ENCODE results near the gene CAMTA1. TPM values are rescaled to one million over a fixed set of nuclear protein-coding genes. Genes with fewer than 3 reads are reported as not detected.
"Not testable (repeated sequence)": the region's sequence is repeated elsewhere in the genome, so short reads cannot be mapped to it uniquely, and the experiment has no call there.

CAMTA1 gene
- total RNA-seq, 2 experiments from 2014 or later: 43.9 to 73.3 TPM

- H3K9me2 ChIP-seq (ENCODE audit: insufficient read depth, low read length): no peaks in the 10 kb centered on the region
- H3K27ac ChIP-seq (ENCODE audit: low read depth, low read length, poor library complexity, severe bottlenecking): no peak overlapping the region
- ChIA-PET POLR2A (interaction anchor here (0.7 kb wide), 1 partner anchor 38 kb away, joined by 3 read pairs; no protein-coding TSS in a partner anchor), CTCF (ENCODE audit: unreplicated experiment) (no interaction called here)
- H4K20me1 ChIP-seq (ENCODE audit: insufficient read depth, low read length): no peaks in the 10 kb centered on the region
- DNase-seq (ENCODE audit: low spot score): no peak
- no peak for TF ChIP-seq CTCF (conservative IDR thresholded peaks at IDR 0.05; ENCODE audit: low read length)
- H2AFZ ChIP-seq (ENCODE audit: low read length): no peak overlapping the region
- peaks cover 4% of the 10 kb centered on the region; the same call in 1 of the 2 replicates for H3K9me3 ChIP-seq (ENCODE audit: low read length)
- intact Hi-C loops (cut with micrococcal nuclease; ENCODE audit: unreplicated experiment): no loop called here
- H3K4me3 ChIP-seq (ENCODE audit: low read depth, low read length, poor library complexity, severe bottlenecking): no peak overlapping the region
- no TSS peak for BruUV-seq (replicated peaks)
- H3K4me1 ChIP-seq (ENCODE audit: insufficient read depth, low read length, poor library complexity, severe bottlenecking): peaks cover 8% of the 10 kb centered on the region
- no peak overlapping the region for H3K4me2 ChIP-seq (ENCODE audit: low read length)
- H3K36me3 ChIP-seq (ENCODE audit: insufficient read depth, low read length): no peaks in the 10 kb centered on the region
- H3K79me2 ChIP-seq (ENCODE audit: insufficient read depth, low read depth, low read length): no peaks in the 10 kb centered on the region
Measured at GRCh38 chr1:7786795-7787194, 1001.5 kb downstream of the CAMTA1 start.

- BruUV-seq (replicated peaks): no TSS peak
- no peak overlapping the region for H2AFZ ChIP-seq (ENCODE audit: low read length)
- H3K27ac ChIP-seq (ENCODE audit: low read depth, low read length, poor library complexity, severe bottlenecking): no peak overlapping the region
- no peaks in the 10 kb centered on the region for H3K4me1 ChIP-seq (ENCODE audit: insufficient read depth, low read length, poor library complexity, severe bottlenecking)
- ChIA-PET POLR2A (no interaction called here), CTCF (ENCODE audit: unreplicated experiment) (no interaction called here)
- H3K4me2 ChIP-seq (ENCODE audit: low read length): no peak overlapping the region
- H4K20me1 ChIP-seq (ENCODE audit: insufficient read depth, low read length): no peaks in the 10 kb centered on the region
- no peaks in the 10 kb centered on the region for H3K9me2 ChIP-seq (ENCODE audit: insufficient read depth, low read length)
- no peaks in the 10 kb centered on the region for H3K79me2 ChIP-seq (ENCODE audit: insufficient read depth, low read depth, low read length)
- no peak overlapping the region for H3K4me3 ChIP-seq (ENCODE audit: low read depth, low read length, poor library complexity, severe bottlenecking)
- TF ChIP-seq EZH2phosphoT487 (IDR thresholded peaks at IDR 0.05; ENCODE audit: borderline replicate concordance, low read depth, low read length): no peak
- no peak for TF ChIP-seq CTCF (conservative IDR thresholded peaks at IDR 0.05; ENCODE audit: low read length)
- no peaks in the 10 kb centered on the region for H3K36me3 ChIP-seq (ENCODE audit: insufficient read depth, low read length)
- intact Hi-C loops (cut with micrococcal nuclease; ENCODE audit: unreplicated experiment): no loop called here
- H3K9me3 ChIP-seq (ENCODE audit: low read length): peaks cover 4% of the 10 kb centered on the region; the same call in 1 of the 2 replicates
- DNase-seq (ENCODE audit: low spot score): no peak
Measured at GRCh38 chr1:7789828-7790227, 1004.6 kb downstream of the CAMTA1 start.

- H3K9me3 ChIP-seq (ENCODE audit: low read length); CTCF ChIA-PET (ENCODE audit: unreplicated experiment): not testable (repeated sequence)
Measured at GRCh38 chr1:7791027-7791426, 1005.8 kb downstream of the CAMTA1 start.

More at GRCh38 chr1:7791027-7791426, 1005.8 kb downstream of the CAMTA1 start:
- H3K9me2 ChIP-seq (ENCODE audit: insufficient read depth, low read length); H3K27ac ChIP-seq (ENCODE audit: low read depth, low read length, poor library complexity, severe bottlenecking); POLR2A ChIA-PET; H3K79me2 ChIP-seq (ENCODE audit: insufficient read depth, low read depth, low read length); BruUV-seq (replicated peaks); intact Hi-C loops (cut with micrococcal nuclease; ENCODE audit: unreplicated experiment); H3K36me3 ChIP-seq (ENCODE audit: insufficient read depth, low read length); H2AFZ ChIP-seq (ENCODE audit: low read length); H3K4me1 ChIP-seq (ENCODE audit: insufficient read depth, low read length, poor library complexity, severe bottlenecking); H4K20me1 ChIP-seq (ENCODE audit: insufficient read depth, low read length); H3K4me2 ChIP-seq (ENCODE audit: low read length); H3K4me3 ChIP-seq (ENCODE audit: low read depth, low read length, poor library complexity, severe bottlenecking): not testable (repeated sequence)
- DNase-seq (ENCODE audit: low spot score): peak; percentile 13
